Activated CD8-positive, alpha-beta T cell treated with anti-CD3 and anti-CD28 coated beads for 36 hours (primary cell): ENCODE results near the gene MPDZ. TPM values are rescaled to one million over a fixed set of nuclear protein-coding genes. Genes with fewer than 3 reads are reported as not detected.

Experiments used
- ATAC-seq: fragments of 200-7000 bp; cut with Tn5 transposase; one replicate; pipeline ENCODE4 v1.10.0; 2021; ENCODE audit warnings: mild to moderate bottlenecking, moderate library complexity
- CTCF ChIA-PET: fragments of 350-600 bp; sonication (Branson Sonifier 250); formaldehyde crosslinking; loops from one replicate; lab custom pipeline; 2021; ENCODE audit warnings: antibody characterized with exemption; lab: Charles Lee
- POLR2A ChIA-PET: fragments of 350-600 bp; sonication (Branson Sonifier 250); formaldehyde crosslinking; loops from one replicate; lab custom pipeline; 2021; ENCODE audit warnings: antibody characterized with exemption; lab: Charles Lee
- DNase-seq: peaks from one replicate; pipeline ENCODE4 v3.0.0-alpha.2; 2020
- H3K27ac Mint-ChIP-seq: one replicate; pipeline ENCODE4 v1.8.0; 2021; ENCODE audit warnings: mild to moderate bottlenecking, mixed read lengths
- H3K27me3 Mint-ChIP-seq: one replicate; pipeline ENCODE4 v1.8.0; 2021; ENCODE audit warnings: mixed read lengths
- H3K36me3 Mint-ChIP-seq: one replicate; pipeline ENCODE4 v1.8.0; 2021; ENCODE audit warnings: low read depth, mixed read lengths
- H3K4me1 Mint-ChIP-seq: one replicate; pipeline ENCODE4 v1.8.0; 2021; ENCODE audit warnings: low read depth, mixed read lengths
- H3K4me3 Mint-ChIP-seq: one replicate; pipeline ENCODE4 v1.8.0; 2021; ENCODE audit warnings: mild to moderate bottlenecking, moderate library complexity, mixed read lengths
- H3K9me3 Mint-ChIP-seq: one replicate; pipeline ENCODE4 v1.8.0; 2021; ENCODE audit warnings: mixed read lengths
- CTCF ChIP-seq: fragments of 200-600 bp; IDR thresholded peaks from one replicate; pipeline ENCODE4 v1.8.0; 2022; ENCODE audit warnings: antibody characterized with exemption, mild to moderate bottlenecking
- intact Hi-C: fragments of 100-400 bp; cut with micrococcal nuclease; formaldehyde crosslinking; loops from one replicate; pipeline ENCODE4 v1.10.0; 2022
- total RNA-seq, 2 experiments: library from RNA; stranded (reverse); gene quantifications; one replicate each; pipeline ENCODE4 v1.2.3, GENCODE V29; 2021

The MPDZ gene
- total RNA-seq, 2 experiments from 2014 or later = not detected

GRCh38 chr9:13215791-13216554 lies 63.5 kb downstream of the MPDZ start:
- intact Hi-C loops = no loop called here
- no peak for TF ChIP-seq CTCF
- DNase-seq (no peak), ATAC-seq (no peak)
- Mint-ChIP-seq H3K36me3 (no peaks in the 10 kb centered on the region), H3K9me3 (peaks cover 2% of the 10 kb centered on the region), H3K27ac (no peak overlapping the region), H3K27me3 (no peaks in the 10 kb centered on the region), H3K4me3 (no peak overlapping the region), H3K4me1 (no peaks in the 10 kb centered on the region)
- ChIA-PET CTCF (no interaction called here), POLR2A (no interaction called here)

- Mint-ChIP-seq H3K9me3 (peaks cover 2% of the 10 kb centered on the region), H3K27me3 (no peaks in the 10 kb centered on the region), H3K4me1 (no peaks in the 10 kb centered on the region), H3K4me3 (no peak overlapping the region), H3K27ac (no peak overlapping the region), H3K36me3 (no peaks in the 10 kb centered on the region)
- TF ChIP-seq CTCF = no peak
- DNase-seq (no peak), ATAC-seq (no peak)
- POLR2A ChIA-PET = no interaction called here
- CTCF ChIA-PET = no interaction called here
- intact Hi-C loops = no loop called here
Measured at GRCh38 chr9:13213998-13214397, 65.5 kb downstream of the MPDZ start.

GRCh38 chr9:13213337-13213736 lies 66.2 kb downstream of the MPDZ start:
- peaks cover 2% of the 10 kb centered on the region for H3K9me3 Mint-ChIP-seq
- ATAC-seq = no peak
- ChIA-PET POLR2A (no interaction called here), CTCF (no interaction called here)
- no peaks in the 10 kb centered on the region for H3K4me1 Mint-ChIP-seq
- no peak overlapping the region for H3K4me3 Mint-ChIP-seq
- TF ChIP-seq CTCF = no peak
- intact Hi-C loops = no loop called here
- H3K27ac Mint-ChIP-seq = no peak overlapping the region
- H3K36me3 Mint-ChIP-seq = no peaks in the 10 kb centered on the region
- no peaks in the 10 kb centered on the region for H3K27me3 Mint-ChIP-seq
- DNase-seq = no peak

- Mint-ChIP-seq H3K4me3 (no peak overlapping the region), H3K9me3 (peaks cover 3% of the 10 kb centered on the region), H3K4me1 (no peaks in the 10 kb centered on the region), H3K36me3 (no peaks in the 10 kb centered on the region), H3K27me3 (no peaks in the 10 kb centered on the region), H3K27ac (no peak overlapping the region)
- ChIA-PET CTCF (no interaction called here), POLR2A (no interaction called here)
- intact Hi-C loops = no loop called here
- no peak for DNase-seq
- no peak for TF ChIP-seq CTCF
- ATAC-seq = no peak
Measured at GRCh38 chr9:13210306-13210705, 69.2 kb downstream of the MPDZ start.

GRCh38 chr9:13209498-13209897 lies 70.0 kb downstream of the MPDZ start:
- H3K4me3 Mint-ChIP-seq = no peak overlapping the region
- ChIA-PET POLR2A (no interaction called here), CTCF (no interaction called here)
- H3K9me3 Mint-ChIP-seq = peaks cover 3% of the 10 kb centered on the region
- H3K4me1 Mint-ChIP-seq = no peaks in the 10 kb centered on the region
- DNase-seq (no peak), ATAC-seq (no peak)
- no peaks in the 10 kb centered on the region for H3K27me3 Mint-ChIP-seq
- intact Hi-C loops = no loop called here
- no peak overlapping the region for H3K27ac Mint-ChIP-seq
- TF ChIP-seq CTCF = no peak
- H3K36me3 Mint-ChIP-seq = no peaks in the 10 kb centered on the region
